Endometrium (tissue), 2 donors: Measurements from ENCODE around the gene UCN2.
"Not testable (repeated sequence)": the region's sequence is repeated elsewhere in the genome, so short reads cannot be mapped to it uniquely, and the experiment has no call there.

ENCODE experiments used
- FAIRE-seq: peaks from 2 replicates; lab custom pipeline; 2012; peaks lifted over from hg19 to GRCh38; lab: Jason Lieb, UNC
- donor health status: control.
- donor health status: control.

UCN2 gene

GRCh38 chr3:48536116-48536515 lies 27.5 kb downstream of the UCN2 start:
- FAIRE-seq: no peak

- no peak for FAIRE-seq
Measured at GRCh38 chr3:48535578-48535977, 28.0 kb downstream of the UCN2 start.

GRCh38 chr3:48532977-48533337 lies 30.6 kb downstream of the UCN2 start:
- FAIRE-seq: no peak

- FAIRE-seq: no peak
Measured at GRCh38 chr3:48532271-48532976, 31.2 kb downstream of the UCN2 start.

GRCh38 chr3:48530701-48531100 lies 32.9 kb downstream of the UCN2 start:
- not testable (repeated sequence) for FAIRE-seq

GRCh38 chr3:48528754-48529153 lies 34.8 kb downstream of the UCN2 start:
- FAIRE-seq: no peak

- no peak for FAIRE-seq
Measured at GRCh38 chr3:48528048-48528447, 35.5 kb downstream of the UCN2 start.

GRCh38 chr3:48524970-48525369 lies 38.6 kb downstream of the UCN2 start:
- no peak for FAIRE-seq

GRCh38 chr3:48521635-48522034 lies 41.9 kb downstream of the UCN2 start:
- no peak for FAIRE-seq

- FAIRE-seq: no peak
Measured at GRCh38 chr3:48519277-48519643, 44.3 kb downstream of the UCN2 start.

GRCh38 chr3:48518638-48519276 lies 44.8 kb downstream of the UCN2 start:
- no peak for FAIRE-seq

- no peak for FAIRE-seq
Measured at GRCh38 chr3:48518069-48518468, 45.5 kb downstream of the UCN2 start.

- no peak for FAIRE-seq
Measured at GRCh38 chr3:48516571-48516970, 47.0 kb downstream of the UCN2 start.

- no peak for FAIRE-seq
Measured at GRCh38 chr3:48514431-48515227, 49.0 kb downstream of the UCN2 start.
